Measurements from ENCODE around the gene CSF1.

DNA sequence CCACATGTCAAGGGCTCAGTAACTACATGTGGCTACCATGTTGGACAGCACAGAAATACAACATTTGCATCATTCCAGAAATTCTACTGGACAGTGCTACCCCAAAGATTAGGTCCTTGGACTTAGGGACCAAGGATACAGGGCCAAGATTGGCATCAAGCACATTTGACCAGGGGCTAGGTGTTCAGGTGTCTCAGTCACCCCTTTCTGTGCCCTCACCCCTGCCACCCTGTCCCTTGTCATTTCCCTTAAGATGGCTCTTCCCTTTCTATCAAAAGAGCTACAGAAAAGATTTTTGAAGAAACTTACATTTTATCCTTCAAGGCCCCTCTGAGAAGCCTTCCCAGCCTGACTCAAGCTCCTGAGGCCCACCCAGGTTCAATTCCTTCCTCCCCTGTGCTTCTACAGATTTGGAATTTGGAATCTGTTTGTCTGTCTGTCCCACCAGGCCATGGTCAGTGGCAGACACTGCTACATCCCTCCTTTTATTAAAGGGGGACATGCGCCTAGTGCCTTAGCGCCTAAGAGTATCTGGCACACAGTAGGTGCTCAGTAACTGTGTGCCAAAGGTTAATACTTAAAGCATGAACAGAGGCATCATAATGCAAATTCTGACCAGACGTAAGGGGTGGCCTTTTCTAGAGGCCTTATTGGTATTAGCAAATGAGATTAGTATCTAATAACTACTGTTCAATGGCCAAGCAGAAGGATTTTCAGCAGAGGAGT is 21.4 kb downstream of the CSF1 start:
- TF ChIP-seq EZH2phosphoT487 (IDR thresholded peaks at IDR 0.05; ENCODE audit: low read depth, severe bottlenecking, unreplicated experiment) (no peak), EZH2 (IDR thresholded peaks at IDR 0.05; ENCODE audit: borderline replicate concordance) (no peak)
- TF ChIP-seq, protein P1, sequence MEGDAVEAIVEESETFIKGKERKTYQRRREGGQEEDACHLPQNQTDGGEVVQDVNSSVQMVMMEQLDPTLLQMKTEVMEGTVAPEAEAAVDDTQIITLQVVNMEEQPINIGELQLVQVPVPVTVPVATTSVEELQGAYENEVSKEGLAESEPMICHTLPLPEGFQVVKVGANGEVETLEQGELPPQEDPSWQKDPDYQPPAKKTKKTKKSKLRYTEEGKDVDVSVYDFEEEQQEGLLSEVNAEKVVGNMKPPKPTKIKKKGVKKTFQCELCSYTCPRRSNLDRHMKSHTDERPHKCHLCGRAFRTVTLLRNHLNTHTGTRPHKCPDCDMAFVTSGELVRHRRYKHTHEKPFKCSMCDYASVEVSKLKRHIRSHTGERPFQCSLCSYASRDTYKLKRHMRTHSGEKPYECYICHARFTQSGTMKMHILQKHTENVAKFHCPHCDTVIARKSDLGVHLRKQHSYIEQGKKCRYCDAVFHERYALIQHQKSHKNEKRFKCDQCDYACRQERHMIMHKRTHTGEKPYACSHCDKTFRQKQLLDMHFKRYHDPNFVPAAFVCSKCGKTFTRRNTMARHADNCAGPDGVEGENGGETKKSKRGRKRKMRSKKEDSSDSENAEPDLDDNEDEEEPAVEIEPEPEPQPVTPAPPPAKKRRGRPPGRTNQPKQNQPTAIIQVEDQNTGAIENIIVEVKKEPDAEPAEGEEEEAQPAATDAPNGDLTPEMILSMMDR (IDR thresholded peaks at IDR 0.05; ENCODE audit: poor library complexity): no peak
